Glutamatergic neuron (in vitro differentiated cells): Measurements from ENCODE around the gene BRD1. TPM values are rescaled to one million over a fixed set of nuclear protein-coding genes. Genes with fewer than 3 reads are reported as not detected.

Experiments
- DNase-seq: peaks from one replicate; pipeline ENCODE4 v3.0.0; 2022
- H3K27ac Mint-ChIP-seq: one replicate; pipeline ENCODE4 v1.8.0; 2020; ENCODE audit warnings: mild to moderate bottlenecking, mixed read lengths, inconsistent platforms; ENCODE audit not compliant: unreplicated experiment
- H3K27me3 Mint-ChIP-seq: one replicate; pipeline ENCODE4 v1.8.0; 2020; ENCODE audit warnings: mild to moderate bottlenecking, moderate library complexity, mixed read lengths, inconsistent platforms; ENCODE audit not compliant: unreplicated experiment
- H3K36me3 Mint-ChIP-seq: one replicate; pipeline ENCODE4 v1.8.0; 2020; ENCODE audit warnings: mild to moderate bottlenecking, mixed read lengths, inconsistent platforms; ENCODE audit not compliant: unreplicated experiment
- H3K4me1 Mint-ChIP-seq: one replicate; pipeline ENCODE4 v1.8.0; 2020; ENCODE audit warnings: mild to moderate bottlenecking, low read depth, mixed read lengths, inconsistent platforms; ENCODE audit not compliant: unreplicated experiment
- H3K4me3 Mint-ChIP-seq: one replicate; pipeline ENCODE4 v1.8.0; 2020; ENCODE audit warnings: mild to moderate bottlenecking, mixed read lengths, inconsistent platforms; ENCODE audit not compliant: unreplicated experiment
- H3K9me3 Mint-ChIP-seq: one replicate; pipeline ENCODE4 v1.8.0; 2020; ENCODE audit warnings: mild to moderate bottlenecking, moderate library complexity, mixed read lengths, inconsistent platforms; ENCODE audit not compliant: unreplicated experiment
- CTCF ChIP-seq: fragments of 200-600 bp; sonication (generic); IDR thresholded peaks from one replicate; pipeline ENCODE4 v1.5.0; 2021; ENCODE audit not compliant: partially characterized antibody, unreplicated experiment
- long read RNA-seq: library from polyadenylated mRNA; unstranded; transcript quantifications from one replicate; pipeline ENCODE4 v2.0.0, GENCODE V29; 2020; ENCODE audit not compliant: unreplicated experiment
- total RNA-seq: library from RNA; stranded (reverse); fragmentation: NEBNext Ultra II Directional; extraction: Animal tissue kit (Norgen Biotek cat#: 25700); gene quantifications from one replicate; pipeline ENCODE4 v1.2.1, GENCODE V29; 2021; ENCODE audit not compliant: unreplicated experiment

BRD1 gene
- 73.7 TPM for total RNA-seq
- long read RNA-seq, partial matches to known transcripts: 1 of 3 reads
- long read RNA-seq, other reads (novel, unspliced or antisense): 2 of 3 reads

- peaks cover 21% of the 10 kb centered on the region for H3K27me3 Mint-ChIP-seq
- peak; percentile 72 for DNase-seq
- peak within 1 kb of the TSS; percentile 92 for H3K4me3 Mint-ChIP-seq
- peaks cover 16% of the 10 kb centered on the region for H3K9me3 Mint-ChIP-seq
- peak within 1 kb of the TSS; percentile 72 for H3K27ac Mint-ChIP-seq
- H3K36me3 Mint-ChIP-seq: peaks cover 17% of the 10 kb centered on the region
- H3K4me1 Mint-ChIP-seq: peaks cover 24% of the 10 kb centered on the region
- TF ChIP-seq CTCF: no peak
These were observed at the start of gene BRD1 for GRCh38 chr22:49827853-49828598. Gene BRD1 (minus strand): TSS chr22:49827873. CDS start chr22:49824317, 3,556 bp downstream.

GRCh38 chr22:49873228-49873940 lies 45.7 kb upstream of the BRD1 start:
- peaks cover 9% of the 10 kb centered on the region for H3K27me3 Mint-ChIP-seq
- DNase-seq: no peak
- no peak overlapping the region for H3K27ac Mint-ChIP-seq
- no peak overlapping the region for H3K4me3 Mint-ChIP-seq
- peaks cover 5% of the 10 kb centered on the region for H3K4me1 Mint-ChIP-seq
- H3K9me3 Mint-ChIP-seq: peaks cover 15% of the 10 kb centered on the region
- TF ChIP-seq CTCF: no peak
- H3K36me3 Mint-ChIP-seq: peaks cover 46% of the 10 kb centered on the region

- DNase-seq: no peak
- H3K4me3 Mint-ChIP-seq: no peak overlapping the region
- H3K4me1 Mint-ChIP-seq: peaks cover 5% of the 10 kb centered on the region
- H3K9me3 Mint-ChIP-seq: peaks cover 16% of the 10 kb centered on the region
- H3K36me3 Mint-ChIP-seq: peaks cover 41% of the 10 kb centered on the region
- TF ChIP-seq CTCF: no peak
- H3K27me3 Mint-ChIP-seq: peaks cover 7% of the 10 kb centered on the region
- H3K27ac Mint-ChIP-seq: no peak overlapping the region
These were observed 44.7 kb upstream of the BRD1 start for GRCh38 chr22:49872347-49872746.

- Mint-ChIP-seq H3K27me3 (peaks cover 7% of the 10 kb centered on the region), H3K4me1 (peaks cover 5% of the 10 kb centered on the region), H3K9me3 (peaks cover 16% of the 10 kb centered on the region), H3K36me3 (peaks cover 45% of the 10 kb centered on the region), H3K27ac (no peak overlapping the region), H3K4me3 (no peak overlapping the region)
- TF ChIP-seq CTCF: no peak
- DNase-seq: no peak
These were observed 43.8 kb upstream of the BRD1 start for GRCh38 chr22:49871482-49871881.
